NCI-H1694 treated with DMSO at 0.1 percent for 48 hours (cell line): ENCODE results near the gene FASLG.
"Not testable (repeated sequence)": the region's sequence is repeated elsewhere in the genome, so short reads cannot be mapped to it uniquely, and the experiment has no call there.

Experiments
- DNase-seq: peaks from one replicate; lab custom pipeline; 2025; lab: John Stamatoyannopoulos, UW

The FASLG gene

DNA sequence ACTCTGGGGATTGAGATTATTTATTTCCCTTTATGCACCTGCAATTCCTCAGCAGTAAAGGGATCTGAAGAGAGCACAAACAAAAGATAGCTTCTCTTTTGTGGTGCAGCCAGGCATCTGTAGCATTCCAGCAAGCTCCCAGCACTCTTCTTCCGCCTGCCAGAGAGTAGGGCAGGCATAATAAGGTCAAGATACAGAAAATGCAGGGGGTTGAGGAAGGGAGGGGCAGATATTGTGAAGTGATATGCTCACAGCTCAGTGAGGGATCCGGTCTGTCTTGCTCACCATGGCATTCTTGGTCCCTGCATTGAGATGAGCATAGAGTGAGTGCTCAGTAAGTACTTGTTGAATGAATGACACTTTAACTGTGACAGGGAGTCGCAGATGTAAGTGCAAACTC lies 23.9 kb downstream of the FASLG start:
- DNase-seq, result no peak

DNA sequence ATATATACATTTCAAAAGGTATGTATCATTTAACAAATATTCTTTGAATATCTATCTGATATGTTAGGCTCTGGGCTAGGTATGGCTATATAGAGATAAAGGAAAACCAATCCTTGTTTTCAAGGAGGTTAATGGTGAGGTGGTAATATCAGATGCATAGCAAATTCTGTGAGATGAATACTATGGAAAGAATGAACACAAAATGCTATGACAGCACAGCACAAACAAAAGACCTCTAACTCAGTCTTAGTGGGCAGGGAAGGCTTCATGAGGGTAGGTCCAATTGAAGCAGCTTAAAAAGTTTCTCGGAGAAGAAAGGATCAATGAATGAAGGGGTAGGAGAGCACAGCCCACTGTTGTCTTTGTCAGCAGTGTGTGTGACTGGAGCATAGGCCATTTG lies 27.2 kb downstream of the FASLG start:
- no peak for DNase-seq

DNA sequence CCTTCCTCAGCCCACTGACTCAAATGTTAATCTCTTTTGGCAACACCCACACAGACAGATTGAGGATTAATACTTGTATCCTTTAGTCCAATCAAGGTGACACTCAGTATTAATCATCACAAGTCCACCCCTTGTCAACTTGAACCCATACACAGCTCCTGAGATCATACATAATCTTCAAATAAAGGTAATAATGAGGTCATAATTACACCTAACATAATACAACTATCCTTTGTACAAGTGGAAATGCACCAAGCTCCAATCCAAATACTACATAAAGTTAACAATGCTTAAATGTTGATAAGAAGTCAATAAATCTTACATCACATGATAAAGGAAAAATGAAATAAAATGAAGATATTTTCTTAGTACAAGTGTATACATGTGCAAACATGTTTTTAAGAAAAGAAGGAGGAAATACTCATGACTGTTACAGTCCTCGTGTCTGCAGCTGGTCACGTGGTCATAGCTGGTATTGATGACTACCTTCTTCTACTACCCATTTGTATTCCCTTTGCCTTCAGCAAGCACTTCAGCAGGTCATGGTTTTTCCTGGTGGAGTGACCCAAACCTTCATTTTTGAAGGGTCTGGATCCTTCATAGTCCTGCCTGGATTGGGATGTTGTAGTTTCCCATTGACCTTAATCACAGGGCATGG lies 29.7 kb downstream of the FASLG start:
- not testable (repeated sequence) for DNase-seq

DNA sequence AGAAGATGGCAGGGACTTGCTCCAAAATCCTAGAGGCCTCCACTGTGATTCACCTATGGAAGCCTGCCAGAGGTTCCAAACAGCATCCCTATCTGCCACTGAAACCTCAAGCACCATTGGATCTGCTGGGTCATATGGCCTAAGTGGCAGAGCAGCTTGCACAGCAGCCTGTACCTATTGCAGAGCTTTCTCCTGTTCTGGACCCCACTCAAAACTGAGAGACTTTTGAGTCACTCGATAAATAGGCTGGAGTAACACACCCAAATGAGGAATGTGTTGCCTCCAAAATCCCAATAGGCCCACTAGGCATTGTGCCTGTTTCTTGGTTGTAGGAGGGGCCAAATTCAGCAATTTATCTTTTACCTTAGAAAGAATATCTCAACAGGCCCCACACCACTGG lies 32.0 kb downstream of the FASLG start:
- not testable (repeated sequence) for DNase-seq

DNA sequence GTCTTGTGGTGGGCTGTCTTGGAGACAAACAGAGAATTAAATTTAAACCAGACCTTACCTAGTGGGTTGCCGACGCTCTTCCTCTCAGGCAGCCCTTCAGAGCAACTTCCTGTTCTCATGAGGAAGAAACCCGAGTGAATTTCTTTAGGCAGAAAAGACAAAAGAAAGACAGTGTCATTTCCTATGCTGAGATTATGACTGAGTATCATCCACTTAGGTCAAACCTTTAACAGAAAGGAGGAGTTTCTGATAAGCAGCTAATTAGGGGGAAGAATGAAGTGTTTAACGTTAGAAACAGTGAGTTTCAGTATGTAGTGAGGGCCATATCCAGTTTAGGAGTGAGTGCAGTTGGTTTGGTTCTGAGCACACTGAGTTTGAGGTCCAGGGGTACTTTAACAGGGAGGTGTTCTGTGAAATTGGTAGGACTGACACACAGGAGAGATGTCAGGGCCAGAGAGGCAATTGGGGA lies 38.7 kb downstream of the FASLG start:
- DNase-seq, result no peak

DNA sequence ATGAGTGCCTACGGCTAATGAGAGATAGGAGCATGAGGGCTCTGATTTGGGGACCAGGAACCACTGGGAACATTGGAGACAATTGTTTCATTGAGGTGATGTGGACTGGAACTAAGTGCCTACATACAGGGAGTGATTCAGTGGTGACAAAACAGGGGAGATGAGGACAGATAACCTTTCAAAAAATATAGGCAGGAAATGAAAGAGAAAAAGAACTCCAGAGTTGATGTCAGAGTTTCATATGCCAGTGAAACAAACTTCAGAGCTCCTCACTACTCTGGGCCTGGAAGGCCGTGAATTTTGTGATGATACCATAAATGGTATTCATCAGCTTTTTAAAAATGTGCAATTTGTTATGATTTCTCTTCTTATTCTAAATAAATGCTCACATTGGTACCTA lies 39.3 kb downstream of the FASLG start:
- no peak for DNase-seq

DNA sequence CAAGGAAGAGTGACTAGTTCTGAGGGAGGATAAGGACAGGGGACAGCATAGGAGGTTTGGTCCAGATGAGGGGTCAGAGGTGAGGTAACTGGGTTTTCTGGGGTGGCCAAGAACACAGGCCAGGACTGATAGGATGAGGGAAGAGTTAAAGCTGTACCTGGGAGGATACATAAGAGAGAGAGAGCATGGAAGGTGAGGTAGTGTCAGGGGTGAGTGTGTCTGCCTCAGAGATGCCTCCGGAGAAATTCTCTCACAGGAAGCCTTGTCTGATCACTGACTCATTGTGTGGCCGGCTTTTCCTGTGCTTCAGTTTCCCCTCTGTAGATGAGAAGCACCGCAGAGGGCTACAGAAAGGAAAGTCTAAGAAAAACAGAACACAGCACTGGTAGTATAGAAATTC lies 40.2 kb downstream of the FASLG start:
- DNase-seq, result no peak

DNA sequence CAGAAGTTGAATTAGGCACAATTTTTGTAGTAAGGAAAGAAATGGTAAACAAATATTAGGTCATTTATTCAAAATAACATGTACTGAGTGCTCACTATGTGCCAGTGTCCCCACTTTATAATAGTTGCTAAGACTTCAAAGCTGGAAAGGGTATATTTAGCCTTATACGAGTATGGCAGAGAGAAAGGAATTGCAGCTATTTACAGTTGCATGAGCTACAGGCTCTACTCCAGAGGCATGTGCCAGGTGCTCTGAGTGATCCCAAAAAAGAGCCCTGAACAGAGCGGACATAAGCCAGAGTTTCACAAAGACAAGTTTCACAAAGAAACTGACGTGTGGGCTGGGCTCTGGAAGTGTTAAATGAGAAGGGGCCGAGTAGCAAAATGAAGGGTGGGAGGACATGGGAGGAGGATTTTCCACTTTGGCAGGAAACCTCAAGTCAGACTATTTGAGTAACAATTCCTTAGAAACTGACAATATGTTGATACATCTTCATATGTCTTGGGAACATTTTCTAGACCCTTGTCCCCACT lies 40.9 kb downstream of the FASLG start:
- DNase-seq, result no peak

DNA sequence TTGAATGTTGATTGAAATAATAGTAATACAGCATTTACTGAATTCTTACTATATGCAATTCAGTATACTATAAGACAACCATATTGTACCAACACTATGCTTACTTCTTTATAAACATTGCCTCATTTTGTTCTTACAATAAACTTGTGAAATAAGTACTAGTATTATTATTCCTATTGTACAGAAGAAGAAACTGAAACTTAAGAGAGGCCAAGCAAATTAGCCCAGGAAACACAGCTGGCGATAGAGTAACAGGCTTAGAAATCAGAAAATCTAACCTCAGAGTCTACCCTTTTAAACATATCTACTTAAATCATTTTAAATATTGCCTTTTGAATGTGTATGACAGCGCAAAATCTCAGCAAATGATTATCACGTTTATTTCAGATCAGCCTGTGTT lies 41.7 kb downstream of the FASLG start:
- DNase-seq, result no peak

DNA sequence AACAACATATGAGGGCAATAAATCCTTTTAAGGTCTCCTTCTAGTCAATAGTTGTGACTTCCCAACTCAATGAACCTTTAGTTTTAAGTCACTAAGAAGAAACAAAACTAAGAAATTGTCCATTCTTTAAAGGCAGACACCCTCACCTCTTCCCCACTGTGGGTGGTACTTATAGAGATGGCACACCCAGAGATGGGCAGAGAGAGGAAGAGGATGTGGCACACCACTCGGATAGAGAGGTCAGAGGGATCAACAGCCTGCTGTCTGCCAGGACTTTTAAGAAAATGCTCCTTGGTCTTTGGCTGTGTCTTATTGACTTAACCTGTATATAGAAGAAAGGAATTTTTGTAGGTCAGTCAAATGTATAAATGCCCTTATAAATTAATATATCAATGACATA lies 45.1 kb downstream of the FASLG start:
- DNase-seq, result no peak

DNA sequence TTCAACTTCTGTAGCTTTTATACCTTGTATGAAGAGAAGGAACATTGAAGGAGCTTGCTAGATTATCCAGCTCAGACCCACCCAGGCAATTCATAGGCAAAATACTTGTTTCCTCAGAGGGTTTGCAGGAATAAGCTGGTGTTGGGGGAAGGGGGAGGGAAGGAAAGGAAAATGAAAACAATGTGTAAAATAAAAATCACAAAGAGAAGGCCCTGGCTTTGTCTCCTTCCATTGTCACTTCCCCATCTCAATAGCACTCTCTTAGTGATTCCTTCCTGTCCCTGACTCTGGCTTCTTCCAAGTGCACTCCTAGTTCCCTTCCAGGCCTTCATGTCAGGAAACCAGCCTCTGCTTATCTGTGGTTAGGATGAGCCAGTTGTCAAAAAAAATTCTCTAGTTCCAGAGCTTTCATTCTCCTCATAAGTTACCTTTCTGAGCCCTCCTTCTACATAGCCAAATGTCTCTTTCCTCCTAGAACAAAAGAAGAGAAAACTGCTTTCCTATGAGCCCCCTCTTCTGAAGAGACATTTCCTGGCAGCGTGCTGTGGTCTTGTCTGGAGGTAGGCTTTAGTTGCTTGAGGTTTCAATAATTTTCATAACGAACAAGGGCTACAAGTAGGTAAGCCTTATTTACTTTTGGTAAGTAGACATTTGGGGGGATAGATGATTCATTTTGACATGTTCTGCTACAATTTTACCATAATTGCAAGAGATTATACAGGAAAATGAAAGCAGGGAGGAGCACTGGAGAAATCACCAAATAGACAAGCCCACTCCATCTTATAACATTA lies 45.7 kb downstream of the FASLG start:
- no peak for DNase-seq

DNA sequence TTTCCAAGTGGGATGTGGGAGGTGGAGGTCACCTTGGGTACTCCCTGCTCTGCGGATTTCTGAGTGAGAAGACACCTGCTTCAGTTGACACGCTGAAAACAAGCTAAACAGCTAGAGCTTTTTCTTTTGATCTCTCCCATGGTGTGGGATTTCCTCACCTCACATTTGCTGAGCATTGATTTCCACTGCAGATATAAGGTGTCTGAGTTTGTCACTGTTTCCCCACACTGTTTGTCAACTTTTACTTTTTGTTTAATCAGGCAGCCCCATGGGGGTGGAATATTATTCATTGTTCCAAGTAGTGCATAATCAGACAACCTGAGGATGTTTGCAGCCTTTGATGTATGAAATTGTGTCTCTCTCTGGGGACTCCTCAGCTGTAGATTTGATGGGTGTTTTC lies 49.5 kb downstream of the FASLG start:
- no peak for DNase-seq

DNA sequence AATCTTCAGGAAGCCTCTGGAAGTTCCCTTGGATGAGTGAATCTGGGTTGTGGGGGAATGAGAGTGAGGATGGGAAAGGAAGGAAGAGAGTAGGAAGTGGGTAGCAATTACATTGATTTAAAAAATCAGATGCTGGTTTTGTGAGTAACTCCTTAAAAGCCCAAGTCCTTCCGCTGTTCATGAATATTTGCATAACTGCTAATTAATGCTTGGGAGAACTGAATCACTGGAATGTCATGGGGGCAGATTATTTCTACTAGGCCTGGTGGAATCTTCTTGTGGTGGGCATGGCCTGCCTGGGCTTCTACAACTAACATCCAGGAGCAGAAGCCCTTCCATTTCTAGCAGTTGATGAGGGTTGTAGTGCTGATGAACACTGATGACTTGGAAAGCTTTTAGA lies 52.7 kb downstream of the FASLG start:
- no peak for DNase-seq

DNA sequence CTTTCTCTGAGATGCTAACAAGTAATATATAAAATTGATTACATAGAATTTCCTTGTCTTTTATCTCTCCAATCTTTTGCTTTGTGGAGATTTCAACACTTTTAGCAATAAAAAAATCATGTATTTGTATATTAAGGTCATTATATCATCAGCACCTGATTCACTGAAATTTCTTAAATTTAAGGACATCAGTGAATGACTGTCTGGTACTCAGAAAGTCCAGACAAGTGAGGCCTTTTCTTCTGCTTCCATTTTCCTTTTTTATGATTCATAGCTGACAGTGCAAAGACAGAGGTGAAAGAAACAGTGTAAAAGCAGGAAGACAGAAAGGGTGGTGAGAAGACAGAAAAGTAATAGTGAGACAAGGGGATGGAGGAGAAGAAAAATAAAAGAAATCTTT lies 54.6 kb downstream of the FASLG start:
- no peak for DNase-seq
